Measurements from ENCODE around the gene PVALB.
A peak's percentile ranks its signal among the peaks of the same experiment; 100 is the strongest.

The PVALB gene

GRCh38 chr22:36762687-36763260 is 54.1 kb downstream of the PVALB start:
- TF ChIP-seq CTCF (conservative IDR thresholded peaks at IDR 0.05; ENCODE audit: control insufficient read depth, insufficient read depth, low read depth, low read length): no peak
- no peak overlapping the region for H3K4me3 ChIP-seq (ENCODE audit: control insufficient read depth, low read depth, low read length)
- DNase-seq (ENCODE audit: low read depth): peak; percentile 18

- DNase-seq (ENCODE audit: low read depth): no peak
- no peak for TF ChIP-seq CTCF (conservative IDR thresholded peaks at IDR 0.05; ENCODE audit: control insufficient read depth, insufficient read depth, low read depth, low read length)
Measured at GRCh38 chr22:36761553-36762240, 55.1 kb downstream of the PVALB start.

GRCh38 chr22:36760786-36761185 is 56.0 kb downstream of the PVALB start:
- no peak overlapping the region for H3K4me3 ChIP-seq (ENCODE audit: control insufficient read depth, low read depth, low read length)
- DNase-seq (ENCODE audit: low read depth): no peak
- TF ChIP-seq CTCF (conservative IDR thresholded peaks at IDR 0.05; ENCODE audit: control insufficient read depth, insufficient read depth, low read depth, low read length): no peak

More at GRCh38 chr22:36761553-36762240, 55.1 kb downstream of the PVALB start:
- H3K4me3 ChIP-seq (ENCODE audit: control insufficient read depth, low read depth, low read length): no peak overlapping the region

- no peak for TF ChIP-seq CTCF (conservative IDR thresholded peaks at IDR 0.05; ENCODE audit: control insufficient read depth, insufficient read depth, low read depth, low read length)
- DNase-seq (ENCODE audit: low read depth): no peak
- no peak overlapping the region for H3K4me3 ChIP-seq (ENCODE audit: control insufficient read depth, low read depth, low read length)
Measured at GRCh38 chr22:36759481-36760159, 57.2 kb downstream of the PVALB start.

GRCh38 chr22:36758792-36759271 is 58.0 kb downstream of the PVALB start:
- no peak for DNase-seq (ENCODE audit: low read depth)
- TF ChIP-seq CTCF (conservative IDR thresholded peaks at IDR 0.05; ENCODE audit: control insufficient read depth, insufficient read depth, low read depth, low read length): no peak
- H3K4me3 ChIP-seq (ENCODE audit: control insufficient read depth, low read depth, low read length): no peak overlapping the region

GRCh38 chr22:36757668-36758211 is 59.1 kb downstream of the PVALB start:
- peak; percentile 72 for TF ChIP-seq CTCF (conservative IDR thresholded peaks at IDR 0.05; ENCODE audit: control insufficient read depth, insufficient read depth, low read depth, low read length)
- peak; percentile 69 for DNase-seq (ENCODE audit: low read depth)

More at GRCh38 chr22:36757668-36758211, 59.1 kb downstream of the PVALB start:
- no peak overlapping the region for H3K4me3 ChIP-seq (ENCODE audit: control insufficient read depth, low read depth, low read length)
